PC-9 (cell line): ENCODE results near the gene UNC5C.

Source experiments
- CTCF ChIP-seq: fragments of 200-600 bp; sonication (generic); conservative IDR thresholded peaks from 2 replicates; pipeline ENCODE4 v1.6.1; 2017; ENCODE audit warnings: mixed run types, antibody characterized with exemption, mild to moderate bottlenecking, moderate library complexity
- EZH2 ChIP-seq: fragments of 200-600 bp; sonication (generic); IDR thresholded peaks from 2 replicates; pipeline ENCODE4 v1.8.0; 2017; ENCODE audit warnings: antibody characterized with exemption, low read depth

GRCh38 chr4:95533254-95533653 is 15.5 kb downstream of the UNC5C start:
- TF ChIP-seq EZH2 = no peak
- TF ChIP-seq CTCF = no peak
